Measurements from ENCODE around the gene CMA1. TPM values are rescaled to one million over a fixed set of nuclear protein-coding genes. Genes with fewer than 3 reads are reported as not detected.
"Not testable (repeated sequence)": the region's sequence is repeated elsewhere in the genome, so short reads cannot be mapped to it uniquely, and the experiment has no call there.

CMA1 gene
- total RNA-seq, 4 donors from 2014 or later: not detected

DNA sequence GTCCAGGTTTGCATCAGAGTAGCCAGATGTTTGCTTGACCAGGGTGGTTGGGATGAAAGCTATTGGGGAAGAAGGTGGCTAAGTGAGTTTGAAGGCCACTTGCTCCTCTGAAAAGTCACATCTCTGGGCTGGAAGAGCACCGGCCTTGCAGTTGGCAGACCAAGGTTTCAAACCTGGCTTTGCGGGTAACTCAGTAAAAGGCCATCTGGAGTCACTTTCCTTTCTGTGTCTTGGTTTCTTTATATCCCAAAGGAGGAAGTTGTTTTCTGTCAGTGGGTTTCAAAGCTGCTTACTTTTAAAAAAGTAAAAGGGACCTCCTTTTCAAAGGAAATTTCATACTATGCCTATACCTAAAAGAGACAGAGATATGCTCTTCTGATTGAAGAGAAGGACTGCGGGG, 26.2 kb upstream of the CMA1 start:
- no peak for TF ChIP-seq POLR2A (IDR thresholded peaks at IDR 0.05)
- TF ChIP-seq, protein P1, sequence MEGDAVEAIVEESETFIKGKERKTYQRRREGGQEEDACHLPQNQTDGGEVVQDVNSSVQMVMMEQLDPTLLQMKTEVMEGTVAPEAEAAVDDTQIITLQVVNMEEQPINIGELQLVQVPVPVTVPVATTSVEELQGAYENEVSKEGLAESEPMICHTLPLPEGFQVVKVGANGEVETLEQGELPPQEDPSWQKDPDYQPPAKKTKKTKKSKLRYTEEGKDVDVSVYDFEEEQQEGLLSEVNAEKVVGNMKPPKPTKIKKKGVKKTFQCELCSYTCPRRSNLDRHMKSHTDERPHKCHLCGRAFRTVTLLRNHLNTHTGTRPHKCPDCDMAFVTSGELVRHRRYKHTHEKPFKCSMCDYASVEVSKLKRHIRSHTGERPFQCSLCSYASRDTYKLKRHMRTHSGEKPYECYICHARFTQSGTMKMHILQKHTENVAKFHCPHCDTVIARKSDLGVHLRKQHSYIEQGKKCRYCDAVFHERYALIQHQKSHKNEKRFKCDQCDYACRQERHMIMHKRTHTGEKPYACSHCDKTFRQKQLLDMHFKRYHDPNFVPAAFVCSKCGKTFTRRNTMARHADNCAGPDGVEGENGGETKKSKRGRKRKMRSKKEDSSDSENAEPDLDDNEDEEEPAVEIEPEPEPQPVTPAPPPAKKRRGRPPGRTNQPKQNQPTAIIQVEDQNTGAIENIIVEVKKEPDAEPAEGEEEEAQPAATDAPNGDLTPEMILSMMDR (IDR thresholded peaks at IDR 0.05): no peak
- DNase-seq: no peak
- Histone ChIP-seq H3K27ac (no peak overlapping the region), H3K4me3 (no peak overlapping the region), H3K9me3 (no peaks in the 10 kb centered on the region), H3K36me3 (no peaks in the 10 kb centered on the region), H3K27me3 (no peaks in the 10 kb centered on the region), H3K4me1 (no peaks in the 10 kb centered on the region)
- intact Hi-C loops (cut with DNase I; ENCODE audit: low total_unique reads): no loop called here

DNA sequence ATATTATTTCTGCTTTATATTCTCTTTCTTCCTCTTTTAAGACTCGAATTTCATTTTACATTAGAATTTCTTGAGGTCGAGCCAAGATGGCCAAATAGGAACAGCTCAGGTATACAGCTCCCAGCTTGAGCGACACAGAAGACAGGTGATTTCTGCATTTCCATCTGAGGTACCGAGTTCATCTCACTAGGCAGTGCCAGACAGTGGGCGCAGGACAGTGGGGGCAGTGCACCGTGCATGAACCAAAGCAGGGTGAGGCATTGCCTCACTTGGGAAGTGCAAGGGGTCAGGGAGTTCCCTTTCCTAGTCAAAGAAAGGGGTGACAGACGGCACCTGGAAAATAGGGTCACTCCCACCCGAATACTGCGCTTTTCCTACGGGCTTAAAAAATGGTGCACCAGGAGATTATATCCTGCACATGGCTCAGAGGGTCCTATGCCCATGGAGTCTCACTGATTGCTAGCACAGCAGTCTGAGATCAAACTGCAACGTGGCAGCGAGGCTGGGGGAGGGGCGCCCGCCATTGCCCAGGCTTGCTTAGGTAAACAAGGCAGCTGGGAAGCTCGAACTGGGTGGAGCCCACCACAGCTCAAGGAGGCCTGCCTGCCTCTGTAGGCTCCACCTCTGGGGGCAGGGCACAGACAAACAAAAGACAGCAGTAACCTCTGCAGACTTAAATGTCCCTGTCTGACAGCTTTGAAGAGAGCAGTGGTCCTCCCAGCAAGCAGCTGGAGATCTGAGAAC, 18.0 kb upstream of the CMA1 start:
- H3K27me3 ChIP-seq; H3K4me1 ChIP-seq; DNase-seq; H3K4me3 ChIP-seq; H3K9me3 ChIP-seq; H3K36me3 ChIP-seq; intact Hi-C loops (cut with DNase I; ENCODE audit: low total_unique reads); H3K27ac ChIP-seq: not testable (repeated sequence)

DNA sequence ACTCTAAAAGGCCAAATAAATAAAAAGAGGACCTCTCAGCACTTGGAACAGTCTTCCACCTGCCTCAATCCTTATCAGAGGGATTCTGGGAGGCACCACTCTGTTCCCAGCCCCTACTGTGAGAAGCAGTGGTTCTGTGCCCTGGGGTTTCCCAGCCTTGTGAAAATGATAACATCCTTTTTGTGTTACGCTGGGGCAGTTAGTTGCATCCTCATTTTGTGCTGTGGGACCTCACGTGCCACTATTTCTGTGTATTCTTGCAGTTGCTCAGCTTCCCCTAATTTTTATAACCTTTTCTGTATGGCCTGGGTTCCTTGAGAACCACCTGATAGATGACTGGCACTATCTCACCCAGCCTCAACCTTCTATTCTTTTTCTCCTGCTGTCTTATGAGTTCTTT, 10.8 kb upstream of the CMA1 start:
- no peak for DNase-seq
- Histone ChIP-seq H3K27me3 (no peaks in the 10 kb centered on the region), H3K9me3 (no peaks in the 10 kb centered on the region), H3K36me3 (no peaks in the 10 kb centered on the region), H3K27ac (no peak overlapping the region), H3K4me1 (no peaks in the 10 kb centered on the region), H3K4me3 (no peak overlapping the region)
- intact Hi-C loops (cut with DNase I; ENCODE audit: low total_unique reads): no loop called here
- TF ChIP-seq, protein P1 (IDR thresholded peaks at IDR 0.05): no peak
- TF ChIP-seq POLR2A (IDR thresholded peaks at IDR 0.05): no peak

DNA sequence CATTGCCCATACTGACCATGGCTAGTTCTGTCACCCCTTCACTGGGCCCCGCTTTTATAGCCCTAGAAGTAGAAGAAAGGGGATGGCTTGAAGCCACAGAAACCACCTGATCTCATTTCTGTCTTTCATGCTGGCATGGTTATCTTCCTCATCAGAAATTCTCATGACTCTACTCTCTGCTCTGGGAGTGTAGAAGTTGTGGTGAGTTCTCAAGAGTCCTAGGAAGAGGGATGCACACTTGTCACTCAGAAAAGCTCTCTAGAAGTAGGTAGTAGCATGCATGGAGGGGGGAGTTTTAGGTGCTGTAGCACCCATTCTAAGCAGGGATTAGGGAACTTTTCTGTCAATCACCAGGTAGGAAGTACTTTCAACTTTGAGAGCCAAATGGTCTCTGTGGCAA, 6.1 kb upstream of the CMA1 start:
- intact Hi-C loops (cut with DNase I; ENCODE audit: low total_unique reads): no loop called here
- DNase-seq: no peak
- no peak for TF ChIP-seq POLR2A (IDR thresholded peaks at IDR 0.05)
- TF ChIP-seq, protein P1 (IDR thresholded peaks at IDR 0.05): no peak

DNA sequence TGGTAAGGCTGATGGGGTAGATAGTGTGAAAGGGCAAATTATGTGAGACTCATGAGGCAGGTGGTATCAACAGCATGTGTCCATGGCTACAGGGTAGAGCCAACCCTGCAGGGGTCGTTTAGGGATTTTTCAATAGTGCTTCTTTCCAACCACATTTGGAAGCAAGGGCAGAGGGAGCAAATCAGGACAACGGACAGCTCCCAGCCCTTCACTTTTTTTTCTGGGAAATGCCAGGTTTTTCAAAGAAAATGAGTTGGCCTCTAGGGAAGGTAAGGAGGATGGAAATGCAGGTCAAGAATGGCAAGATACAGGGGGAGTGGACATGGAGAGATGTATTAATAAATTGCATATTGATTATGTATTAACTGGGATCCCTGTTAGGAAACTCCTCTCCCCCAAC, 4.9 kb upstream of the CMA1 start:
- Histone ChIP-seq H3K4me1 (no peaks in the 10 kb centered on the region), H3K36me3 (no peaks in the 10 kb centered on the region), H3K27me3 (no peaks in the 10 kb centered on the region), H3K4me3 (no peak overlapping the region), H3K9me3 (no peaks in the 10 kb centered on the region), H3K27ac (no peak overlapping the region)
- no peak for DNase-seq
- intact Hi-C loops (cut with DNase I; ENCODE audit: low total_unique reads): no loop called here
- TF ChIP-seq, protein P1 (IDR thresholded peaks at IDR 0.05): no peak
- TF ChIP-seq POLR2A (IDR thresholded peaks at IDR 0.05): no peak

More for the DNA sequence above, 6.1 kb upstream of the CMA1 start:
- no peak overlapping the region for H3K27ac ChIP-seq
- no peaks in the 10 kb centered on the region for H3K27me3 ChIP-seq
- no peaks in the 10 kb centered on the region for H3K36me3 ChIP-seq
- no peaks in the 10 kb centered on the region for H3K4me1 ChIP-seq
- H3K4me3 ChIP-seq: no peak overlapping the region
- H3K9me3 ChIP-seq: no peaks in the 10 kb centered on the region

DNA sequence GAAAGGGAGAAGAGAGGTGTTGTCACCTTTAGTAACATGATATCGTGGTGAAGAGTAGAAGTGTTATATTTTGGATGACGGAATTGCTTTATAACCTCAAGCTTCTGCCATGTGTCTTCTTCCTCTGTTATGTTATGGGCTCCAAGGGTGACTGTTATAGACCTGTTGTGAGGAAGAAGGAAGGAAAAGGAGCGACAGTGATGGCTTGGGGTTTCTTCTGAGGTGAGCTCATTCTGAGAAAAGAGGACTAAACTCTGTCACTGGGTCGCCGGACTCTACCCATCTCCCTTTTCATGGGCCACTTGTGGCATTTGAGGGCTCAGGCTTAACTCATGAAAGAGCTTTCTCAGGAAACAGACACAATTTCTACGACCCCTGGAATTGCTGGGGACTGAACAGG, 1.6 kb downstream of the CMA1 start:
- Histone ChIP-seq H3K9me3 (no peaks in the 10 kb centered on the region), H3K27me3 (no peaks in the 10 kb centered on the region), H3K4me3 (no peak overlapping the region), H3K36me3 (no peaks in the 10 kb centered on the region), H3K4me1 (no peaks in the 10 kb centered on the region), H3K27ac (no peak overlapping the region)
- intact Hi-C loops (cut with DNase I; ENCODE audit: low total_unique reads): no loop called here
- TF ChIP-seq, protein P1 (IDR thresholded peaks at IDR 0.05): no peak
- no peak for TF ChIP-seq POLR2A (IDR thresholded peaks at IDR 0.05)
- no peak for DNase-seq

Data from uterus (tissue), 4 donors.